Peyer's patch (tissue), 4 donors: ENCODE measurements around the gene CCDC201. TPM values are rescaled to one million over a fixed set of nuclear protein-coding genes. Genes with fewer than 3 reads are reported as not detected.
"Not testable (repeated sequence)": the region's sequence is repeated elsewhere in the genome, so short reads cannot be mapped to it uniquely, and the experiment has no call there.

Source experiments
- DNase-seq, 3 donors: peaks; one replicate each; pipeline ENCODE4 v3.0.0-alpha.2; 2017 to 2019
- H3K27ac ChIP-seq, 4 donors: fragments of 200-600 bp; sonication (generic); one replicate each; pipeline ENCODE4 v1.5.1; 2016 to 2019
- H3K27me3 ChIP-seq, 2 donors: fragments of 200-600 bp; sonication (generic); one replicate each; pipeline ENCODE4 v1.5.1; 2019
- H3K36me3 ChIP-seq, 3 donors: fragments of 200-600 bp; sonication (generic); one replicate each; pipeline ENCODE4 v1.5.1; 2016 to 2019
- H3K4me1 ChIP-seq, 4 donors: fragments of 200-600 bp; sonication (generic); one replicate each; pipeline ENCODE4 v1.5.1; 2016 to 2019
- H3K4me3 ChIP-seq, 4 donors: fragments of 200-600 bp; sonication (generic); 1 replicate in 3 of 4; 2 replicates in 1 of 4; pipeline ENCODE4 v1.5.1; 2016 to 2019; ENCODE audit warnings: mild to moderate bottlenecking in 1 of 4
- H3K9me3 ChIP-seq, 4 donors: fragments of 200-600 bp; sonication (generic); one replicate each; pipeline ENCODE4 v1.5.1; 2016 to 2019; ENCODE audit warnings: mild to moderate bottlenecking in 1 of 4
- total RNA-seq, 4 donors: library from RNA; depleted of rRNA; stranded (reverse); fragments of >200 nt; gene quantifications; one replicate each; pipeline ENCODE4 v1.1.0, GENCODE V29; 2016

Gene CCDC201
- total RNA-seq, 4 donors from 2014 or later: not detected

DNA sequence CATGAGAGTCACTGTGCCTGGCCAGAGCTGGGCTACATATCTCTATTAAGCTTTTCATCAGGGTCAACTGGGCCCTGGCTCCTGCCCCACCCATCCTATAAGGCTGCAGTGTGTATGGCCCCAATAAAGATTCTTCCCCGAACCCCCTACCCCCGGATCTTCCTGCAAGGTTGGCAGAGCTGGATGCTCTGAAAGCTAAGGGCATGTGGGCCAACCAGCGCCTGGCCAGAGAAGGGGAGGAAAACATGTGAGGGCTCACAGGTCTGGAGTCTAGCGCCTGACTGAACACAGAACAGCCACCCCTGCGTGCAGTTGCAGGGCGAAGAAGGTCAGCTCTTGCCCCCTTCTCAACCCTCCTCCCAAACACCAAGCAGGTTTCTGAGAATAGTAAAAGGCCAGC is 24.1 kb downstream of the CCDC201 start:
- H3K4me3 ChIP-seq, DNase-seq, H3K4me1 ChIP-seq, H3K9me3 ChIP-seq, H3K27ac ChIP-seq, H3K36me3 ChIP-seq, H3K27me3 ChIP-seq: not testable (repeated sequence)

DNA sequence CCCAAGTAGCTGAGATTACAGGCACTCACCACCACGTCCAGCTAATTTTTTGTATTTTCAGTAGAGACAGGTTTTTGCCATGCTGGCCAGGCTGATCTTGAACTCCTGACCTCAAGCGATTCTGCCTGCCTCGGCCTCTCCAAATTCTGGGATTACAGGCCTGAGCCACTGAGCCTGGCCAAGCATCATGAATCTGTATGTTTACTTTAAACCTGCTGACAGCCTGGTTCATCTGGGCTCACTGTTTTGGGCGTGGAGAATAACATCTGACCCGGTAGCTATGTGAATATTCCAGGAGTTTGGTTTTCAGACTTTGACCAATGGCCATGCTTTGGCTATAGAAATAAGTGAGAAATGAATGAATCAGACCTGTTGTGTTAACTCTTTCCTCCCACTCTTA is 26.3 kb downstream of the CCDC201 start:
- not testable (repeated sequence) for H3K4me3 ChIP-seq, H3K4me1 ChIP-seq, H3K36me3 ChIP-seq, H3K27ac ChIP-seq, H3K9me3 ChIP-seq, H3K27me3 ChIP-seq
- DNase-seq: peak in 1 of 3 donors; percentile 10

DNA sequence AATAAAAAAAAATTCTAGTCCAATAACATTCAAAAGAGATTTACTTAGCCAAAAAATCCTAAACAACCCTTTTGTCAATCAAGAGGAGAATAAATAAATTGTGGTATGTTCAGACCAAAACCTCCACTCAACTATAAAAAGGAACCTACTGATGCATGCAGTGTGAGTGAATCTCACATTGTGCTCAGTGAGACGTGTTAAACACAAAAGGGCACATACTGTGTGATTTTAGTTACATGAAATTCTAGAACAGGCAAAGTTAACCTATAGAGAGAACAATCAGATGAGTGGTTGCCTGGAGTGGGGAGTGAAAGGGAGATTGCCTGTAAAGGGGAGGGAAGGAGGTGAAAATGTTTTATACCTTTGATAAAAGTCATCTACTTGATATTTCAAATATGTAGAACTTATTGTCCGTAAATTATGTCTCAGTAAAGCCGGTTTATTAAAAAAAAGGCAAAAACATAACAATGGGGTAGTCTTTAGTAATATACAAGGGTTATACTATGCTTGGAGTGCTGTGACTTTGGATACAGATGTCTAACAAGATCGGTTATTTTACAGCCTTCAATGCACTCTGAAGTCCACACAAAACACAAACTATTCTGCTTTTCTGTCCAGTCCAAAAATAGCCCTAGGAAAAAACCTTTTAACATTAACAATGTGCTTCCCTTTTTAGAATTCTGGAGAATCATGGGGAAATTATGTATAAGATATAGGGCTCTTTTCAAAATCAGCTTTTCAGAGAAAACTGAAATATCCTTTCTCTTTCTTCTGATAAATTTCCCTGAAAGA is 30.8 kb downstream of the CCDC201 start:
- H3K36me3 ChIP-seq, H3K27me3 ChIP-seq, H3K27ac ChIP-seq, DNase-seq, H3K4me3 ChIP-seq, H3K9me3 ChIP-seq, H3K4me1 ChIP-seq: not testable (repeated sequence)

DNA sequence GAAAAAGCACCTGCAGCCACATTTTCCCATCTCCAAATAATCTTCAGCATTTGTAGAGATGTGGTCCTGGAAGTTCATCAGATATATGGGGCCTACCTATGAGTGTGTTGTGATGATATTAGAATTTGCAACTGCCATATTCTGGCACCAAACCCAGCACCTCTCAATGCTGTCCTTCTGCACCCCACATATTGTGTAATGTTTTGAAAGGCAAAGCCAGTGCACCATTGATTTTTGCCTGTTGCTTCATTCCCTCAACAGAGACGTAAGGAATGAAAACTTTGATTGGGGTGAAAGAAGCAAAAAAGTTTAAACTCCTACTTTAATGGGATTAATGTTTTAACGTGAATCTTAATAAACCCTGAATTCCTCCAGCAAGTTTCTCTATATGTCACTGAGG is 34.0 kb downstream of the CCDC201 start:
- not testable (repeated sequence) for H3K27me3 ChIP-seq, DNase-seq, H3K4me3 ChIP-seq, H3K27ac ChIP-seq, H3K9me3 ChIP-seq, H3K36me3 ChIP-seq, H3K4me1 ChIP-seq

DNA sequence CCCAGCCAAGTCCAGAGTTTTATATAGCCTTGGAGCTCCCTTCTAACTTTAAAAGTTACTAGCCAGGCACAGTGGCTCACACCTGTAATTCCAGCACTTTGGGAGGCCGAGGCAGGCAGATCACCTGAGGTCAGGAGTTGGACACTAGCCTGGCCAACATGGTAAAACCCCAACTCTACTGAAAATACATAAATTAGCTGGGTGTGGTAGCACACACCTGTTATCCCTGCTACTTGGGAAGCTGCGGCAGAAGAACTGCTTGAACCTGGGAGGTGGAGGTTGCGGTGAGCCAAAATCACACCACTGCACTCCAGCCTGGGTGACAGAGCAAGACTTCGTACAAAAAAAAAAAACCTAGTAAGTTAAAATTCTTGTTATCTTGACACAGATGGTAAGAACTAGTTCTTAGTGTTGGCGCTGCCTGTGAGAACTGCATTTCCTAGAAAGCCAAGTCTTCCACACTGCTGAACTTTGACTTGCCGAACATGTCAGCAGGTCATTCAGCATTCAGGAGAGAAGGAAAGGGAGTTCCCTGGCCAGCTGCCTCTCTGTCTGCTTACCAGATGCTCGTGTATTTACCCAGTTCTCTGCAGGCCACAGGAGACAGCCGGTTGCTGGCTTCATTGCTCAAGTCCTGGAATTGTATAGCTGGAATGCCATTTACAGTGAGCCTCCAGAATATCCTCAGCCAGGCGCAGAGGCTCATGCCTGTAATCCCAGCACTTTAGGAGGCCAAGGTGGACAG is 40.3 kb downstream of the CCDC201 start:
- peak in 2 of 3 donors; percentile 56 to 58 for DNase-seq
- H3K4me1 ChIP-seq, H3K4me3 ChIP-seq, H3K27me3 ChIP-seq, H3K27ac ChIP-seq, H3K9me3 ChIP-seq, H3K36me3 ChIP-seq: not testable (repeated sequence)

DNA sequence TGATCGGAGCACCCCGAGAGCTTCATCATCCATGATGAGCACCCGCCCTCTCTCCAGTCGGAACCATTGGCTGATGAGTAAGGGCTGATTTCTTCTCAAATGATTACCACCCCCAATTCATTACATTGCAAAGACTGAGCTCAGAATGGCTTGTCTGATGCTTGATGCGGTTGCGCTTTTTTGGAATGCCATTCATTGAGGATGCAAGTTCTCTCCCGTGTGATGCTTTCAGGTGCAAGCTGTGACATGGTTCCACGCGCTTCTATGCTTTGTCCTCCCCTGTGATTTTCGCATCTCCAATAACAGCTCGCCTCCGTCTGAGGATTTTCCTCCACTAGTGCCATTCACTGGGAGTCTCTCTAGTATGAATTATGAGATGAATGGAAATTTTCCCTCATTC is 43.0 kb downstream of the CCDC201 start:
- H3K4me1 ChIP-seq, H3K27me3 ChIP-seq, H3K27ac ChIP-seq, H3K4me3 ChIP-seq, H3K36me3 ChIP-seq, DNase-seq, H3K9me3 ChIP-seq: not testable (repeated sequence)

DNA sequence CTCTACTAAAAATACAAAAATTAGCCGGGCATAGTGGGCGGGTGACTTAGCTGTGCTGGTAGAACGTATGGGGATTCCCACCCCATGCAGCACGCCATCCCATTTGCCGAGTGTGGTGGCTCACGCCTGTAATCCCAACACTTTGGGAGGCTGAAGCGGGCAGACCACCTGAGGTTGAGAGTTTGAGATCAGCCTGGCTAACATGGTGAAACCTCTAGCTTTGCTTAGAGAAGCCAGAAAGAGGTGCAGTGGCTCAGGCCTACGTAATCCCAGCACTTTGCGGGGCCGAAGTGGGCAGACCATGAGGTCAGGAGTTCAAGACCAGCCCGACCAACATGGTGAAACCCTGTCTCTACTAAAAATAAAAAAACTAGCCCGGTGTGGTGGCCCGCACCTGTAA is 45.2 kb downstream of the CCDC201 start:
- not testable (repeated sequence) for H3K27me3 ChIP-seq, H3K4me1 ChIP-seq, H3K9me3 ChIP-seq, H3K27ac ChIP-seq, DNase-seq, H3K36me3 ChIP-seq, H3K4me3 ChIP-seq

DNA sequence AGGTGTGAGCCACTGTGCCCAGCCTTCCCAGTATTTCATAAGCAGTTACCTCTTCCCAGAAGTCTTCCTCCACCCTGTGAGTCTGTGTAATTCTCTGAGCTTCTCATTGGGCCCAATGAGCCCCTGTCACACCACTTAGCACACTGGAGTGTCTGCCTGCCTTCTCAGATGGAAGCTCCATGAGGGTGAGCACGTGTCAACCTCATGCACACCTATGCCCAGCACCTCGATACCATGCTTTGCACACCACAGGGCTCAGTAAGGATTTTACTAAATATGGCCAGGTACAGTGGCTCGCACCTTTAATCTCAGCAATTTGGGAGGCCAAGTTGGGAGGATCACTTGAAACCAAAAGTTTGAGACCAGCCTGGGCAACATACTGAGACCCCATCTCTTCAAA is 46.3 kb downstream of the CCDC201 start:
- H3K36me3 ChIP-seq, H3K4me3 ChIP-seq, H3K27me3 ChIP-seq, H3K4me1 ChIP-seq, H3K27ac ChIP-seq, H3K9me3 ChIP-seq, DNase-seq: not testable (repeated sequence)

DNA sequence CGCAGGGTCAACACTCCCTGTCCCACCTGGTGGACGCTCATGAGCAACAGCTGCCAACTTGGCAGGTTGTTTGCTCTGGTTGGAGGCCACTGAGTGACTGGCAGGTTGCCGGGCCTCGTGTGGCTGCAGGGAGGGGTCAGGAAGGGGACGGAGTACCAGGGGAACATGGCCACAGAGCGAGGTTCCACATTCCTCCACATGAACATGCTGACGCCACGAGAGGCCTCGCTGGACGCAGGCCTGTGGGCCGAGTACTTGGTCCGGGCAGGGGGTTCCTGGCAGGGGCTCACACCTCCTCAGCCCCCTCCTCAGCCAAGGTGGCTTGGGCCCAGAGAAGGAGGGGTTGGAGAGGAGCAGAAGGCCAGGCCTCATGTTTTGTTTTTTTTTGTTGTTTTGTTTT is 54.1 kb downstream of the CCDC201 start:
- H3K4me3 ChIP-seq, H3K36me3 ChIP-seq, H3K9me3 ChIP-seq, H3K27ac ChIP-seq, H3K4me1 ChIP-seq, H3K27me3 ChIP-seq, DNase-seq: not testable (repeated sequence)

DNA sequence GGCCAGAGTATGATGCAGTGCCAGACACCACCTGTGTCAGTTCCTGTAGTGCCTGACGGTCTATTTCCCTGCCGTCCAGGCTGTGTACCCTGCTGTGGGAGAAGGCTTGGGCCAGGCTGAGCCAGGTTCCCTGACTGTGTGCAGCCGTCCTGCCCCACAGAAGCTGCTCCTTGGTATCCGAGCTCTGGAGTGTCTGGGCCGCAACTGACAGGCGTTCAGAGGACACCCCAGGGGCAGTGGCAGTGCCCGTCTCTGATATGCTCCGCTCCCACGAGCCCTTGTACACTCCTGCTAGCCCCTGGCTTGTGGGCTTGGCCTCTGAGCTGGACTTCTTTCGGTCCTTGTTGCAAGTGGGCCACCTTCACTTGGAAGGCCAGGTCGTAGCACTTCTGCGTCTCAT is 55.0 kb downstream of the CCDC201 start:
- H3K27me3 ChIP-seq, H3K9me3 ChIP-seq, DNase-seq, H3K36me3 ChIP-seq, H3K4me3 ChIP-seq, H3K27ac ChIP-seq, H3K4me1 ChIP-seq: not testable (repeated sequence)

DNA sequence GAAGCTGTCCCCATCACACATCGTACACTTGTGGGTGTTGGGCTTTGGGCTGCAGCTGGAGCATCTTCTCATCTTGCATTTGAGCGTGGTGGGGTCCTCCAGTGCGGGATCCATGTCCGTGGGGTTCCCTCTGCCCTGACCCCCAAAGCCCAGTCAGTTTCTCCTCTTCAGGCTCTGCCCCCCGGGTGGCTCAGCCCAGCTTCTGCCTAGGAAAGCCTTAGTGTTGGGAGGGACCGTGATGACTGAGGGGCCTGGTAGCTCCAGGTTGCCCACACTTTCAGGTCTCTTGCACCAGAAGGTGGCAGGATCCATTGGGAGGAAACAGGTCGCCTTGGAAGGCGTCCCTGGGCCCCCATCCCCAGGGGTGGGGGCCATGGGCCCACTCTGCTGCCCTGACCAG is 55.9 kb downstream of the CCDC201 start:
- not testable (repeated sequence) for H3K27ac ChIP-seq

DNA sequence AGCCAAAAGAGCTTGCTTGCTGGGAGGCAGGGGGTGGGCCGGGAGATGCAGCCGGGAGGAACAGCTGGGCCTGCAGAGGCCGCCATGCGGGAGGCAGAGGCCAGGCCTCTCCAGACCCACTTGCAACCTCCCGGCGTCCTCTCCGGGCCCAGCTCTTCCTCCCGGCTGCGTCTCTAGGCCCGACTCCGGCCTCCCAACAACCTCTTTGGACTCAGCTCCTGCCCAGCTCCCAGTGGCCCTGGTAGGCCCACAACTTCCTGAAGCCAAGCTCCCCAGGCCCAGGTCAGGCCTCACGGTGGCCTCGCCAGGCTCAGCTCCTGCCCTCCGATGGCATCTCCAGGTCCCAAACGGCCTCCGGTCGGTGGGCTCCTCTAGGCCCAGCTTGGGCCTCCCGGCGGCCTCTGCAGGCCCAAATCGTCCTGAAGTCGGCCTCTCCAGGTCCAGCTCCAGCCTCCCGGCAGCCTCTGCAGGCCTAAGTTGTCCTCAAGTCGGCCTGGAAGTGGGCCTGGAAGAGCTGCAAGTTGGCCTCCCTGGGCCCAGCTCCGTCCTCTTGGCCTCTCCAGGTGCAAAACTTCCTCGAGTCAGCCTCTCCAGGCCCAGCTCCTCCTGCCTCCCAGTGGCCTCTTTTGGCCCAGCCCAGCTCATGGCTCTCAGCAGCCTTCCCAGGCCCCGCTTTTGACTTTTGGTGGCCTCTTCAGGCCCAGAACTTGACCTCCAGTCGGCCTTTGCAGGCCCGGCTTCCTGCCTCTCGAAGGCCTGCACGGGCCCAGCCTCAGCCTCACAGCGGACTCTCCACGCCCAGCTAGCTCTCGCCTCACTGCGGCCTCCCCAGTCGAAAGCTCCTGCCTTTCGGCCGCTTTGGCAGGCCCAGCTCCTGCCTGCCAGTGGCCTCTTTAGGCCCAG is 58.4 kb downstream of the CCDC201 start:
- not testable (repeated sequence) for H3K27ac ChIP-seq, H3K9me3 ChIP-seq, DNase-seq, H3K4me1 ChIP-seq, H3K27me3 ChIP-seq, H3K36me3 ChIP-seq, H3K4me3 ChIP-seq

More for the DNA sequence above, 55.9 kb downstream of the CCDC201 start:
- not testable (repeated sequence) for H3K4me3 ChIP-seq, H3K9me3 ChIP-seq, H3K27me3 ChIP-seq, H3K4me1 ChIP-seq, DNase-seq, H3K36me3 ChIP-seq

DNA sequence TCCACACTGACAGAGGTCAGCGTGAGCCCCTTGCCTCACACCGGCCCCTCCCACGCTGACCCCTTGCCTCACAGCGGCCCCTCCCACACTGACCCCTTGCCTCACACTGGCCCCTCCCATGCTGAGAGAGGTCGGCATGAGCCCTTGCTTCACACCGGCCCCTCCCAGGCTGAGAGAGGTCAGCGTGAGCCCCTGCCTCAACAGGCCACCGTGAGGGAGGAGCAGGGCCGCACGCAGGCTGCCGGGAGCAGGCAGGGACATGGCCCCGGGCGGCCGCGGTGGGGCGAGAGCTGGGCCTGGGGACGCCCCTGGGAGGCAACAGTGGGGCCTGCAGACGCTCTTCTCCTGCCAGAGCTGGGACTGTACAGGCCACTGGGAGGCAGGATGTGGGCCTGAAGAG is 59.1 kb downstream of the CCDC201 start:
- H3K9me3 ChIP-seq, H3K4me1 ChIP-seq, H3K27me3 ChIP-seq, DNase-seq, H3K27ac ChIP-seq, H3K36me3 ChIP-seq, H3K4me3 ChIP-seq: not testable (repeated sequence)
